Endometrium (tissue), 2 donors: ENCODE measurements around the gene PFN3.
"Not testable (repeated sequence)": the region's sequence is repeated elsewhere in the genome, so short reads cannot be mapped to it uniquely, and the experiment has no call there.

Experiments
- FAIRE-seq: peaks from 2 replicates; lab custom pipeline; 2012; peaks lifted over from hg19 to GRCh38; lab: Jason Lieb, UNC
- donor health status: control.
- donor health status: control.

The PFN3 gene

DNA sequence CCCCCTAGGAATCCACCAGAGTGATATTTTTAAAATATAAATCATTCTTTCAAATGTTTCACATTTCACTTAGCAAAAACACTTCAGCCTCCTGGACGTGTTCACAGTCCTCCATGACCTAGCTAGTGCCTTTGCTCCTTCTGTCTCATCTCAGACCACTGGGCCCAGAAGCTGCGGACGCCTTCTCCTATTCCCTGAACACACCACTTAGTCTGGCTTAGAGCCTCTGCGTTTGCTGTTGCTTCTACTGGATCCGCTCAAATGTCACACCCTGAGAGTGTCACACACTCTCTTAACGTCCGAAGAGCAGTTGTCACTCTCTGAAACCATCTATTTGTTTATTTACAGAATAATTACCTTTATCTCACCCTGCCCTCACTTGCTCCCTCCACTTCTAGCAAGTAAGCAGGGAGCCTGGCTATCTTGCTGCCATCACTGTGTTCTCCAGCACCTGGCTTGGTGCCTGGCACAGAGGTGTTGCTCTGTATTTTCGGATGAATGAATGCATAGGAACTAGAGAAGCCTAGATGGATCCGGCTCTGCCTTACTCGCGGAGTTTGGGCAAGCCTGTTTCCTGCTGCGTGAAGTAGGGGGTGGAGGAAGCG lies 24.8 kb upstream of the PFN3 start:
- no peak for FAIRE-seq

DNA sequence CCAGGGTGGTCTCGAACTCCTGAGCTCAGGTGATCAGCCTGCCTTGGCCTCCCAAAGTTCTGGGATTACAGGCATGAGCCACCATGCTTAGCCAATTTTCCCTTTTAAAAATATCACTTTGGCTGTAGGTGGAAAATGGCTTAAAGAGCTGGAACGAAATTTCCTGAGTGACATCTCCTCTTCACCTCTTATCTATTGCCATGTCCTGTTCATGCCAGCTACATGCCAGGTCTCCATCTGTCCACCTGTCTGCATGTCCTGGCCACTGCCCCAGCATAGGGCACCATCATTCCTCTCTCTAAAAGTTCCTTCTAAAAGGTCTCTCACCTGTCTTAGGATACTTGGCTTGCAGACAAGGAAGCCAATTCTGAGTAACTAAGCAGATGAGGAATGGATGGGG lies 23.2 kb upstream of the PFN3 start:
- FAIRE-seq: no peak

DNA sequence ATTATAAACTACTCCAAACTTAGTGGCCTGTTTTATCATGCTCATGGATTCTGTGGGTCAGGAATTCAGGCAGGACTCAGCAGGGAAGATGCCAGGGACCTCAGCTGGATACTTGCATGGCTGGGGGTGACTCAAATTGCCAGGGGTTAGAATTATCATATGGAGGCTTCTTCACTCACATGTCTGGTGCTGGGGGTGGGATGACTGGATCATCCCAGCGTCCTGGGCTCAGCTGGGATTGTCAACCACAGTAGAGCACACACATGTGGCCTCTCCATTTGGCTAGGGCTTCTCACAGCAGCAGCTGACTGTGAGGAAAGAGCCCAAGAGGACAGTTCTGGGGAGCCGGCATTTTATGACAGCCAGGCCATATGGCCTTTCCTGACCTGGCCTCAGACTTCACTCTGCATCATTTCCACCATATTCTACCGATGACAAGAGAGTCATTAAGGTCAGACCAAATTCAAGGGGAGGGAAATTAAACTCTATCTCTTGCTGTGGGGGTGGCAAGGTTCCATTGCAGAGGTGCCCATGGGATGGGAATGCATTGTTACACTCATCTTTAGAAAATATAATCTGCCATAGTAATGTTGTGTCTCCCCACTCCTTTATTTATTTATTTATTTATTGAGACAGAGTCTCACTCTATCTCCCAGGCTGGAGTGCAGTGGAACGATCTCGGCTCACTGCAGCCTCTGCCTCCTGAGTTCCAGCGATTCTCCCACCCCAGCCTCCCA lies 20.8 kb upstream of the PFN3 start:
- no peak for FAIRE-seq

DNA sequence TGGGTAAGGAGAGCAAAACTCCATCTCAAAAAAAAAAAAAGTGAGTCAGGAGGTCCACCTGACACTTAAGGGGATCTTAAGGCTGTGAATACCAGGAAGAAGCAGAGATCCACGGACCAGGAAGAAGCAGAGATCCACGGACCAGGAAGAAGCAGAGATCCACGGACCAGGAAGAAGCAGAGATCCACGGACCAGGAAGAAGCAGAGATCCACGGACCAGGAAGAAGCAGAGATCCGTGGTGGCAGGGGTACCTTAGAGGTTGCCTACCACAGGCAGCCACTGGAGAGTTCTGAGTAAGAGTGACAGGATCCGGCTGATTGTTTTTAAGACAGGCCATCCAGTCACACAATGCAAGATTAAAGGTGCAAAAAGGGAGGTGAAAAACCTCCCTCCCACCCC lies 20.0 kb upstream of the PFN3 start:
- FAIRE-seq: not testable (repeated sequence)

DNA sequence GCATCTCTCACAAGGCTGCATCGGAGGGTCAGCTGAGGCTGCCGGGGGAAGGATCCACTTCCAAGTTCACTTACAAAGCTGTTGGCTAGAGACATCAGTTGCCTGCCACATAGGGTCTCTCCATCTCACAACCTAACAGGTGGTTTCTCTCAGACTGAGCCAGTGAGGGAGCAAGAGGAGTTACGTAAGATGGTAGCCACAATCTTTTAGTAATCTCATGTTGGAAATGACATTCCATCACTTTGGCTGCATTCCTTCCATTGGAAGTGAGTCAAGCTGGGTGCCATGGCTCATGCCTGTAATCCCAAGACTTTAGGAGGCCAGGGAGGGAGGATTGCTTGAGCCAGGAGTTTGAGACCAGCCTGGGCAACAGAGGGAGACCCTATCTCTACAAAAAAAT lies 18.6 kb upstream of the PFN3 start:
- FAIRE-seq: no peak

DNA sequence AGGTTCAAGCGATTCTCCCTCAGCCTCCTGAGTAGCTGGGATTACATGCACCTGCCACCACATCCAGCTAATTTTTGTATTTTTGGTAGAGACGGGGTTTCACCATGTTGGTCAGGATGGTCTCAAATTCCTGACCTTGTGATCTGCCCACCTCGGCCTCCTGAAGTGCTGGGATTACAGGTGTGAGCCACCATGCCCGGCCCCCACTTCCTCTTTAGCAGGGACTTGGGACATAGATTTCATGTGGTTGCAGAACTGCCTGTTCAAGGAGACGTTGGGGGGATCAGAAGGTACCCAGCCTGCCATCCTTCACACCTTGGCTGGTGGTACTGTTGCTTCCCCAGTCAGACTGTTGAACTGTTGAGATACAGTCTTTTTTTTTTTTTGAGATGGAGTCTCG lies 16.6 kb upstream of the PFN3 start:
- not testable (repeated sequence) for FAIRE-seq

DNA sequence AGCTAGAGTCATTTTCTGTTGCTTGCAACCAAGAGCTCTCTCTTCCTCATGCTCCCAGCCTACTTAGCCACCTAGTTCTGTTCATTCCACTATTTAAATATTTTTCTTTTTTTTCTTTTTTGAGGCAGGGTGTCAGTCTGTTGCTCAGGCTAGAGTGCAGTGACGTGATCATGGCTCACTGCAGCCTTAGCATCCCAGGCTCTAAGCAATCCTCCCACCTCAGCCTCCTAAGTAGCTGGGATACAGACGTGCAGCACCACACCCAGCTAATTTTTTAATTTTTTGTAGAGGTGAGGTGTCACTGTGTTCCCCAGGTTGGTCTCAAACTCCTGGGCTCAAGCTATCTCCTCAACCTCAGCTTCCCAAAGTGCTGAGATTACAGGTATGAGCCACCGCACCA lies 14.0 kb upstream of the PFN3 start:
- FAIRE-seq: no peak

DNA sequence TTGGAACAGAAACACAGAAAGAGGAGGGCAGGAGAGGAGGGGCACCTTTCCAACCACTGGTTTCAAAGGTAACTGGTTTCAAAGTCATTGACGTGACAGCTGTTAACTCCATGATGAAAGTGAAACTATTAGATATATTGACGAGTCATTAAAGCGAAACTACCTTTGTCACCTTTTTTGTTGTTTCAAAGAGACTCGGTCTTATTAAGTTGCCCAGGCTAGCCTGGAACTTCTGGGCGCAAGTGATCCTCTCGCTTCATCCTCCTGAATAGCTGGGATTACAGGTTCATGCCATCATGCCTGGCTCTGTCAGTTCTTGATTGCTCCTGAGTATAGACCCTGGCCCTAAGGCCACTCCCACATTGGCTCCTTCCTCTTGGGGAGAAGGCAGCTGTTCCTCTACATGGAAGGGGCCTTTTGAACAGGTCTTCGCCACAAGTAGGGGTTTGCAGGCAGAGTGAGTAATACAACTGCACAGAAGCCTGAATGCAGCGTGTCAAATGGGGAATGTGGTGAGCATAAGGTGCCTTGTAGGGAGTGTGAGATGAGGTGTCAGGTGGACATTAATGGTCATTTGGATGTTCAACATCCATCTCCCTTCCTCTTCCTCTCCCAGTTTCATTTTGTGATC lies 12.3 kb upstream of the PFN3 start:
- no peak for FAIRE-seq

DNA sequence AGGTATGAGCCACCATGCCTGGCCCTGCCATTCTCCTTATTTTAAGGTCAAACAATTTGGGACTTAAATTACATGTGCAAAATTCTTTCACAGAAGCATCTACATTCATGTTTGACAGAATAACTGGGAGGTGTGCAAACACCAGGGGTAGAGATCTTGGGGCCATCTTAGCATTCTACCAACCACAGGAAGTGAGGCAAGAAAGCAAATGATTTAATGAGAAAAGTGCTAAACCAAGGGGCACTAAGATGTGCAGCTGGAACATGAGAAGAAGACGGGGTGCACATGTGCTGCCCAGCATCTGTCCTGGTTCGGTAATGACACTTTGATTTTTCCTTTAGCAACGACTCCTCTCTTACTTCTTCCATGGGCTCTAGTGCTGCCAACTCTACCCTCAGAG lies 10.1 kb upstream of the PFN3 start:
- FAIRE-seq: no peak

DNA sequence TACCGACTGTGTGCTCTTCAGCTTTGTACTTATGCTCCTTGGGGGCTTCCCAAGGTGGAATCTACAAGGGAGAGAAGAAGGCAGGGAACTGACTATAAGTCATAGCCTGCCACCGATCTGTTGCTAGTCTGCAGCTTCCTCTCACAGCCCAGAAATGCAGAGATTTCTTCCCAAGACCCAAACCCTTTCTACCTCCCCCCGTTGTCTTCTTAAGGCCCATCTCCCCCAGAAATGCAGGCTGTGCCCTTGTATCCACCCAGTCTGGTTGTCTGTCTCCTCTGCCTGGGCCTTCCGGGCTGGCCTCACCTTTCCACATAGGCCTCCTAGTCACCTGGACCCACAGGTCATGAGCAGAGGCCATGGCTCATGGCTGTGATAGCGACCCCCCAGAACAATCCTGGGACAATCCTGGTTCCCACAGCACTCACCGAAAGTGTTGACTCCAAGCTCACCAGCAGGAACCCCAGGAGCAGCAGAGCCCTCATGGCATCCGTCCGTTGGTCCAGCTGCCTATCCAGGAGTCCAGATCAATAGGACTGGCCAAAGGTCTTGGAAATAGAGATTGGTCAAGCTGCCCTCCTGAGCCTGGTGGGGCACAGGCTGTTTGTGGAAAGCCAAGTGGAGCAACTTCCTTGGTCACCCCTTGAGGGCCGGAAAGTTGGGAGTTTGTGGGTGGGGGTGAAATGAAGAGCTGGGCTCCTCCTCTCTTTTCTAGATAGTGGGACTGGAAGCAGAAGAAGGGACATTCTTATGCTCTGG lies 8.8 kb upstream of the PFN3 start, which contains the start of gene F12:
Gene F12, minus strand, starts transcription at position 522 of the 759 bp plus-strand sequence. Its CDS starts 37 bp downstream, at position 485.
- FAIRE-seq: no peak

DNA sequence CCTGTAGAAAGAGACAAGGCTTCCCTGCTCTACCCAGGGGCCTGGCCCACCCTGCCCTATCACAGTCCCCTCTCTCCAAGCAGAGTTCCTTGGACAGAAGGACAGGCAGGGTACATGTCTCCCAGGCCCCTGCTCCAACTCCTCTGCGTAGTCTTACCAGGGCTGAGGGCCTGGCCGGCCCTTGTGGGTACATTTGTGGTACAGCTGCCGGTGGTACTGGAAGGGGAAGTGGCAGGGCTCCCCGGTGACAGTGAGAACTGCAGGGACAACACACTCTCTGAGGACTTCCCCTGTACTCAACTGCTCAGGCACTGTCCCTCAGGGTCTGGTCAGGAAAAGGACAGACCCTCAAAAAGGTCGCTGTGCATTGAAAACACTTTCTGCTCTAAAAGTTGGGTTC lies 5.3 kb upstream of the PFN3 start:
- FAIRE-seq: no peak

DNA sequence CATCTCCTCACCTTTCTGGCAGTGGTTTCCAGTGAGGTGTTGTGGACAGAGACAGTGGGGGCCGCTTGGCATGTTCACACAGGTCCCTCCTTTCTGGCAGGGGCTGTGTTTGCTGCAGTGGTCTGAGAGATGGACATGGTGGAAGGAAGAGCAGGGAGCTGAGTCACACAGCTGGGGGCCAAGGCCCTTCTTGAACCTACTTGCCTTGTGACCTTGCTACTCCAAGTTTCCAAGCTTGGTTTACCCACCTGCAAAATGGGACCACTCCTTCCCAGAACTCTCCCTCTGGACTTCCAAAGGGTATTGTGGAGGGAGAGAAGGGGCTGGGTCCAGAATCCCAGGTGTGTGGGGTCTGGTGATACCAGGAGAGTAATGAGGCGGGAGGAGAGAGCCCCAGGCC lies 4.9 kb upstream of the PFN3 start:
- FAIRE-seq: no peak

DNA sequence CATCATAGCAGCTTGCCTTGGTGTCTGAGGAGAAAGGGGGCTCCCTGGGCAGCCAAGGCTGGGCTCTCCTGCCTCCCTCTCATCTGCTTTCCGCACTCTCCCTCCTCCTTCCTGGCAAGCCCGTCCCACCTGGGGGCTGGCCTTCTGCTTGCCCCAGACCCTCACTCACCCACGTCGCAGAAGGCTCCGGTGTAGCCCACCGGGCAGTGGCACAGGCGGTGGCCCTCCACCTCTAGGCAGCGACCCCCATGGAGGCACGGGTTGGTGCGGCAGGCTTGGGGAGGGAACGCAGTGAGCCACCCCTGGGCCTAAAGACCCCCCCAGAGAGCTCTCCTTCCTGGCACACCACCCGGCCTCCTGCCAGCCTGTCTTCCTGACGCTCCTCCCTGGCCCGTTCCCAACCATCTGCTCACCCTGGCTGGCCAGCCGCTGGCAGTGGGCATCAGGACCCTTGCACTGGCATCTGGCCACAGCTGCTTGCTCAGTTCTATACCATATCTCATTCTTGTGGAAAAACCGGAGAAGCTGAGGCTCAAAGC lies 4.2 kb upstream of the PFN3 start:
- FAIRE-seq: no peak

DNA sequence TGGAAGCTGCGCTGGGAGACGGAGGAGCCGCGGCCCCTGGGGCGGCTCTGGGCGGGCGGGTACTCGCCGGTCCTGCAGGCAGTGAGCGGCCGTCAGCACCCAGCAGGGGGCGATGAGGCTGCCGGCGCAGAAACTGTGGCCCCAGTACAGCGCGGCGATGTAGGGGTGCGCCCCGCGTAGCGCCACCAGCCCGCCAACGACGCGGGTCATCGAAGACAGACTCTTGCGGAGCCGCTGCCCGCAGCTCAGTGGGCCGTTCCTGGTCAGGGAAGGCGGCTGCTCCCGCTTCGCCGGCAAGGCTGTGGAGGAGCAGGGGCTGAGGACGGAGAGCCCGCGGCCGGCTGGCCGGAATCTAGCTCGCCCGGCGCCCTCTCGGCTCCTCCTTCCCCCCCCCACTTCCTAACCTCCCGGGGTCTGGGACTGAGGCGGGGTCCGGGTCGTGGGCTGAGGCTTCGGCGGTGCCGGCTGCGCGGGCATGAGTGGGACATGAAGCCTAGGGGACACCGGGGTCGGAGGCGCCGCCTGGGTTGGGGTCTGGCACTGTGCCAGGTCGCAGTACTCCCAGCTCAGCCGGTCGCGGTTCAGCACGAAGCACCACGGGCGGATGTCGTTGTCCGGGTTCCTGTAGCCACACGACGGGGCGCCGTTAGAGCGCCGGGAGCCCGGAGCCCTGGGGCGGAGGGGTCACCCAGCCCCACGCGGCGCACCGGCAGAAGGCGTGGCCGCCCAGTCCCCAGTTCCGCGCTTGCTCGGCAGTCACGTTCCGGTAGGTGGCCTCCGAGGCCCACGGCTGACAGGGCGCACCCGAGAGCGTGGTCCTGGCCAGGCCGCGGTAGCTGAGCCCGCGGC lies 3.6 kb upstream of the PFN3 start:
- no peak for FAIRE-seq

DNA sequence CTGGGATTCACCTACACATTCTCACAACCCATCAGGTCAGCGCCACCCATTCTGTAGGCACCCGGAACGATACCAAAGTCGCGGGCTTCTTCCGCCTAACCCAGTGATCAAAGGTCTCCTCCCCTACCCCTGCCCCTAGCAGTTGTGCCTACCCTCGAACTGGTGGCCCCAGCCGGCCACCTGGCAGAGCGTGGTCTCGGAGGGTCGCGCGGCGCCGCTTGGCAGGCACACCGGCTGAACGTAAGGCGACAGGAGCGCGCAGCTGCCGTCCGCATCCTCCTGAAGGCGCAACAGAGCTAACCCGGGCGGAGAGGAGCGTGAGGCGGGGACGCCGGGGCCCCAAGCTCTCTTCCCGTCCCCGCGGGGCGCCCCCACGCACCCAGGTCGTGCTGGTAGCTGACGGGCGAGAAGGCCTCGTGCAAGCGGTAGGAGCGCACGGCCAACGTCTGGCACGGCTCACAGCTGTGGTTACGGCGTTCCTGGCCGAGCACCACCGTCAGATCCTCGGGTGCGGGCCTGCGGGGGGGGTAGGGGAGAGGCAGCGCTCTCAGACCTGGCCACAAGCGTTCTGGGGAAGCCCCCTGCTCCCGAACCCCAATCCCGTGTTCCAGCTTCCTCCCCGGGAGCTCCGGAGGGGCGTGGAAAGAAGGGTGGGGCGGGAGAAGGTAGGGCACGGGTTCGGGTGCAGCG lies 2.8 kb upstream of the PFN3 start:
- FAIRE-seq: no peak

DNA sequence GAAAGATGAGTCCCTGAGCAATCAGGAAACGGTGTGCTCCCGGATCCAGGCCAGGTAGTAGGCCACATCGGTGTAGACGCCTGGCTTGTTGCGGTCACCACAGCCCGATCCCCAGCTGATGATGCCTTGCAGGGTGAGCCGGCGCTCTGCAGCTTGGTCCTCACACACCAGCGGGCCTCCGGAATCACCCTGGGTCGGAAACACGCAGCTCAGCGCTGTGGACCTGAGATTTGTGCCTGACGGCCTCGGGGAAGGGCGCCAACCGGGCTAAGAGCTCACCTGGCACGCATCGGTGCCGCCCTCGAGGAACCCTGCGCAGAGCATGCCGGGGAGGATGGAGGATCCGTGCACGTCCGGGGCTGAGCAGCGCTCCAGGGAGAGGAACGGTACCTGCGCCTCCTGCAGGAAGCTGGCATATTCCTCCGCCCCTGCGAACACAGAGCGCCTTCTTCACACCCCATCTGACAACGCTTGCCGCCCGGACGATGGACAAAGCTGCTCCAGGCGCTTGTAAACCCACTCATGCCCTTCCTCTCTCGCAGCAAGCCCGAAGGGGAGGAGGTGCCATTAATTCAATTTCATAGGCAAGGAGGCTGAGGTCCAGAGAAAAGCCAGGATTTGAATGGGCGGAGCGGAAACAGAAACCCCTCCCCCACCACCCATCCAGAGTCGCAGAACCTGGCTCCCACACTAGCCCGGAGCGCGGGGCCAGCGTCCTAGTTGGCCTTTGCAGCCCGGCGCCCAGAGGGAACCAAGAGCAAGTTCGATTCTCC lies 2.0 kb upstream of the PFN3 start:
- no peak for FAIRE-seq

DNA sequence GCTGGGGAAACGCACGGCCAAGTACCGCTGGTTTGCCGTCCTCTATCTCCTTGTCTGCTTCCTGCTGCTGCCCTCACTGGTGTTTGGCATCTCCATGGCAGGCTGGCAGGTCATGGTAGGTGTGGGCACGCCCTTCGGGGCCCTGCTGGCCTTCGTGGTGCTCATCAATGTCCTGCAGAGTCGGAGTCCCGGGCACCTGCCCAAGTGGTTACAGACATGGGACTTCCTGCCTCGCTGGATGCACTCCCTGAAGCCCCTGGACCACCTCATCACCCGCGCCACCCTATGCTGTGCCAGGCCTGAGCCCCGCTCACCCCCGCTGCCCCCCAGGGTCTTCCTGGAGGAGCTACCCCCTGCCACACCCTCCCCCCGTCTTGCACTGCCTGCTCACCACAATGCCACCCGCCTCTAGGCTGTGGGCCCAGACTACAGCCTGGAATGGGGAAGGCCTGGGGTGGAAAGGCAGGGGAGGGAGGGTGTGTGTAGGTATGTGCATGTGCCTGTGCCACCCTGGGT lies 2.5 kb downstream of the PFN3 start:
- no peak for FAIRE-seq

DNA sequence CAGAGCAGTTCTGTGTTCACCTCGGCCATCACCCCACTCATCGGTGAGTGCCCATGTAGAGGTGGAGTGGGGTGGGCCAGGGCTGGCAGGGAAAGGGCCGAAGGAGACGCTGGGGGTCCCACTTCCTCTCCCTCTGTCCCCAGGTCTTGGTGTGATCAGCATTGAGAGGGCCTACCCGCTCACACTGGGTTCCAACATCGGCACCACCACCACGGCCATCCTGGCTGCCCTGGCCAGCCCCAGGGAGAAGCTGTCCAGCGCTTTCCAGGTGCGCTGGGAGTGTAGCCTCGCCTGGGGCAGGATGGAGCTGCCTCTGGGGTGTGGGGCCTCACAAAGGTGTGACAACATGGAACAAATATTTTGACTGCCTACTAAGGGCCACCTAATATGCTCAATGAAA lies 3.7 kb downstream of the PFN3 start:
- no peak for FAIRE-seq

DNA sequence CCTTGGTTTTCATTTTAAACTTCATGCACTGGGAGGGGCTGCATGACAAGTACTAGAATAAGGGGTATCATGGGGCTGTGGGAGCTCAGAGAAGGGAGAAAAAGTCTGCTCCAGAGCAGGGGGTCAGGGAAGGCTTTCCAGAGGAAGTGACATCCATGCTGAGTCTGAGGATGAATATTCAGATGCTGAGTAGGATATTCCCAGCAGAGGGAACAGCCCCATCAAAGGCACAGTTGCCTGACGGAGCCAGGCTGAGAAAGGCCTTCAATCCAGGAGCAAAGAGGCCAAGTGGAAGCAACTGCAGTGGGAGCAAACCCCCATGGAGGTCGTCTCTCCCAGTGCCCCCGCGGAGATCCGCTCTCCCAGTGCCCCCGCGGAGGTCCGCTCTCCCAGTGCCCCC lies 4.4 kb downstream of the PFN3 start:
- FAIRE-seq: no peak

DNA sequence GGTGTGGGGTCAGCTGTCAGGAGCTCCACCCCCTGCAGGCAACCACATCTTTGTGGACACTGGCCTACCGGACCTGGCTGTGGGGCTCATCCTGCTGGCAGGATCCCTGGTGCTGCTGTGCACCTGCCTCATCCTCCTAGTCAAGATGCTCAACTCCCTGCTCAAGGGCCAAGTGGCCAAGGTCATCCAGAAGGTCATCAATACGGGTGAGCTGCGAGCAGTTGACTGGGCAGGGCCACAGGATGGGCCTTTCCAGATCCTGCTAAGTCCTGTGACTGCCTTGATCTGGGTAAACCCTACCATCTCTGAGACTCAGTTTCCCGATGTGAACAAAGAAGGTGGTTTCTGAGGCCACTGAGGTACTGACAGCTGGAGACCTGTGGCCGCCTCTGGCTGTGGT lies 6.5 kb downstream of the PFN3 start:
- FAIRE-seq: no peak
